NOMO-1 treated with dmso at 0.1 percent for 144 hours (cell line): ENCODE measurements around the gene GTF2IRD1.
"Not testable (repeated sequence)": the region's sequence is repeated elsewhere in the genome, so short reads cannot be mapped to it uniquely, and the experiment has no call there.

Source experiments
- DNase-seq: peaks from one replicate; lab custom pipeline; 2025; ENCODE audit not compliant: unreplicated experiment; lab: John Stamatoyannopoulos, UW

The GTF2IRD1 gene

GRCh38 chr7:74554178-74554577 is 100.5 kb downstream of the GTF2IRD1 start:
- DNase-seq = no peak

GRCh38 chr7:74560086-74560719 is 106.5 kb downstream of the GTF2IRD1 start:
- no peak for DNase-seq

- no peak for DNase-seq
Measured at GRCh38 chr7:74561898-74562613, 108.3 kb downstream of the GTF2IRD1 start.

GRCh38 chr7:74563639-74564038 is 109.9 kb downstream of the GTF2IRD1 start:
- DNase-seq = not testable (repeated sequence)

GRCh38 chr7:74567318-74567668 is 113.6 kb downstream of the GTF2IRD1 start:
- no peak for DNase-seq

GRCh38 chr7:74568658-74569057 is 115.0 kb downstream of the GTF2IRD1 start:
- no peak for DNase-seq

- DNase-seq = no peak
Measured at GRCh38 chr7:74569501-74570075, 115.9 kb downstream of the GTF2IRD1 start.

- DNase-seq = no peak
Measured at GRCh38 chr7:74570533-74571156, 116.9 kb downstream of the GTF2IRD1 start.

- DNase-seq = no peak
Measured at GRCh38 chr7:74572301-74572979, 118.7 kb downstream of the GTF2IRD1 start.

- DNase-seq = no peak
Measured at GRCh38 chr7:74573512-74573911, 119.8 kb downstream of the GTF2IRD1 start.

GRCh38 chr7:74575083-74575784 is 121.5 kb downstream of the GTF2IRD1 start:
- no peak for DNase-seq

GRCh38 chr7:74575811-74576210 is 122.1 kb downstream of the GTF2IRD1 start:
- no peak for DNase-seq

GRCh38 chr7:74579800-74580685 is 126.3 kb downstream of the GTF2IRD1 start:
- no peak for DNase-seq

GRCh38 chr7:74581916-74582440 is 128.3 kb downstream of the GTF2IRD1 start:
- DNase-seq = no peak

- no peak for DNase-seq
Measured at GRCh38 chr7:74582447-74583039, 128.8 kb downstream of the GTF2IRD1 start.

GRCh38 chr7:74583630-74584029 is 129.9 kb downstream of the GTF2IRD1 start:
- no peak for DNase-seq

- no peak for DNase-seq
Measured at GRCh38 chr7:74584160-74584954, 130.7 kb downstream of the GTF2IRD1 start.

GRCh38 chr7:74585844-74586243 is 132.1 kb downstream of the GTF2IRD1 start:
- DNase-seq = no peak
